SIG-M5 treated with dmso at 0.1 percent for 504 hours (cell line): ENCODE data around the gene ATXN3.
"Not testable (repeated sequence)": the region's sequence is repeated elsewhere in the genome, so short reads cannot be mapped to it uniquely, and the experiment has no call there.

Source experiments
- DNase-seq: peaks from one replicate; lab custom pipeline; 2025; ENCODE audit not compliant: unreplicated experiment; lab: John Stamatoyannopoulos, UW

Gene ATXN3

GRCh38 chr14:92074555-92074954 is 31.8 kb downstream of the ATXN3 start:
- peak; percentile 85 for DNase-seq

- DNase-seq: no peak
Observed at GRCh38 chr14:92058006-92058917, 48.1 kb downstream of the ATXN3 start.

GRCh38 chr14:92049781-92050180 is 56.6 kb downstream of the ATXN3 start:
- no peak for DNase-seq

- DNase-seq: not testable (repeated sequence)
Observed at GRCh38 chr14:92049221-92049620, 57.2 kb downstream of the ATXN3 start.

GRCh38 chr14:92045904-92046303 is 60.5 kb downstream of the ATXN3 start:
- not testable (repeated sequence) for DNase-seq

- DNase-seq: not testable (repeated sequence)
Observed at GRCh38 chr14:92041766-92042165, 64.6 kb downstream of the ATXN3 start.

GRCh38 chr14:92041203-92041602 is 65.2 kb downstream of the ATXN3 start:
- DNase-seq: no peak

- peak; percentile 54 for DNase-seq
Observed at GRCh38 chr14:92040431-92041051, 65.8 kb downstream of the ATXN3 start.

GRCh38 chr14:92039719-92040430 is 66.5 kb downstream of the ATXN3 start, which contains the start of gene TRIP11:
Gene TRIP11, minus strand, starts transcription at chr14:92040059. Its CDS starts 374 bp downstream, at chr14:92039685.
- DNase-seq: peak; percentile 89

GRCh38 chr14:92039063-92039718 is 67.2 kb downstream of the ATXN3 start:
- peak; percentile 39 for DNase-seq

GRCh38 chr14:92037989-92038388 is 68.4 kb downstream of the ATXN3 start:
- no peak for DNase-seq

- no peak for DNase-seq
Observed at GRCh38 chr14:92035890-92036289, 70.5 kb downstream of the ATXN3 start.

- DNase-seq: no peak
Observed at GRCh38 chr14:92033906-92034687, 72.3 kb downstream of the ATXN3 start.

GRCh38 chr14:92033433-92033832 is 72.9 kb downstream of the ATXN3 start:
- DNase-seq: no peak

- no peak for DNase-seq
Observed at GRCh38 chr14:92026548-92027190, 79.7 kb downstream of the ATXN3 start.

GRCh38 chr14:92022036-92022435 is 84.3 kb downstream of the ATXN3 start:
- DNase-seq: no peak

GRCh38 chr14:92021523-92021922 is 84.9 kb downstream of the ATXN3 start:
- DNase-seq: no peak

- no peak for DNase-seq
Observed at GRCh38 chr14:92014040-92014439, 92.3 kb downstream of the ATXN3 start.

- no peak for DNase-seq
Observed at GRCh38 chr14:92012121-92012748, 94.1 kb downstream of the ATXN3 start.
